Head of caudate nucleus (tissue), 42 donors: ENCODE results near the gene ATP2B3.

ENCODE experiments used
- DNase-seq, 42 donors: peaks; one replicate each; pipeline versions ENCODE4 v3.0.0 to v3.0.0-alpha.2; 2020 to 2021; ENCODE audit warnings: mixed read lengths in 7 of 42
- intact Hi-C: fragments of 100-400 bp; cut with DNase I; formaldehyde crosslinking; loops from one replicate; pipeline ENCODE4 v1.15.0; 2022

The ATP2B3 gene

GRCh38 chrX:153621949-153622598, 104.6 kb downstream of the ATP2B3 start:
- DNase-seq: peak in 4 of 42 donors; percentile 3 to 18 (median 8)
- intact Hi-C loops: no loop called here

- intact Hi-C loops: no loop called here
- peak in 1 of 42 donors; percentile 20 for DNase-seq
These were observed 105.3 kb downstream of the ATP2B3 start for GRCh38 chrX:153622661-153623309.

GRCh38 chrX:153623310-153624029, 106.0 kb downstream of the ATP2B3 start:
- intact Hi-C loops: no loop called here

GRCh38 chrX:153624196-153625091, 107.0 kb downstream of the ATP2B3 start:
- intact Hi-C loops: no loop called here
- peak in 4 of 42 donors; percentile 5 to 13 (median 8) for DNase-seq

More at GRCh38 chrX:153623310-153624029, 106.0 kb downstream of the ATP2B3 start:
- DNase-seq: peak in 4 of 42 donors; percentile 3 to 19 (median 6)

- intact Hi-C loops: no loop called here
- DNase-seq: peak in 5 of 42 donors; percentile 1 to 32 (median 8)
These were observed 108.0 kb downstream of the ATP2B3 start for GRCh38 chrX:153625271-153626024.

GRCh38 chrX:153626025-153626633, 108.7 kb downstream of the ATP2B3 start:
- intact Hi-C loops: no loop called here
- peak in 5 of 42 donors; percentile 2 to 13 (median 5) for DNase-seq

GRCh38 chrX:153626863-153627674, 109.6 kb downstream of the ATP2B3 start:
- peak in 3 of 42 donors; percentile 2 to 12 (median 3) for DNase-seq
- intact Hi-C loops: no loop called here

- intact Hi-C loops: no loop called here
- peak in 8 of 42 donors; percentile 7 to 43 (median 30) for DNase-seq
These were observed 110.3 kb downstream of the ATP2B3 start for GRCh38 chrX:153627675-153628111.

- intact Hi-C loops: no loop called here
- peak in 2 of 42 donors; percentile 7 to 11 for DNase-seq
These were observed 110.7 kb downstream of the ATP2B3 start for GRCh38 chrX:153628129-153628528.

GRCh38 chrX:153628665-153629064, 111.2 kb downstream of the ATP2B3 start:
- DNase-seq: peak in 5 of 42 donors; percentile 2 to 20 (median 12)
- intact Hi-C loops: no loop called here

- intact Hi-C loops: no loop called here
These were observed 113.9 kb downstream of the ATP2B3 start for GRCh38 chrX:153631346-153631745.

GRCh38 chrX:153631907-153632594, 114.6 kb downstream of the ATP2B3 start:
- intact Hi-C loops: no loop called here
- DNase-seq: peak in 3 of 42 donors; percentile 6 to 23 (median 9)

More at GRCh38 chrX:153631346-153631745, 113.9 kb downstream of the ATP2B3 start:
- no peak for DNase-seq
